Activated CD4-positive, alpha-beta T cell treated with anti-CD3 and anti-CD28 coated beads, Interleukin-2, amount 10 ng/mL, durations not matched to agents 7 days and 5 days (primary cell): ENCODE data around the gene SLC7A1. TPM values are rescaled to one million over a fixed set of nuclear protein-coding genes. Genes with fewer than 3 reads are reported as not detected.

Experiments
- CTCF ChIA-PET: fragments of 350-600 bp; sonication (Branson Sonifier 250); formaldehyde crosslinking; loops from one replicate; lab custom pipeline; 2021; ENCODE audit warnings: antibody characterized with exemption; lab: Charles Lee
- POLR2A ChIA-PET: fragments of 350-600 bp; sonication (Branson Sonifier 250); formaldehyde crosslinking; loops from one replicate; lab custom pipeline; 2021; ENCODE audit warnings: antibody characterized with exemption; lab: Charles Lee
- DNase-seq: peaks from one replicate; pipeline ENCODE4 v3.0.0-alpha.2; 2020
- H3K27ac Mint-ChIP-seq: one replicate; pipeline ENCODE4 v1.8.0; 2021; ENCODE audit warnings: mild to moderate bottlenecking, moderate library complexity, mixed read lengths
- H3K27me3 Mint-ChIP-seq: one replicate; pipeline ENCODE4 v1.8.0; 2021; ENCODE audit warnings: mixed read lengths
- H3K36me3 Mint-ChIP-seq: one replicate; pipeline ENCODE4 v1.8.0; 2021; ENCODE audit warnings: low read depth, mixed read lengths
- H3K4me1 Mint-ChIP-seq: one replicate; pipeline ENCODE4 v1.8.0; 2021; ENCODE audit warnings: mixed read lengths
- H3K4me3 Mint-ChIP-seq: one replicate; pipeline ENCODE4 v1.8.0; 2021; ENCODE audit warnings: mild to moderate bottlenecking, moderate library complexity, mixed read lengths
- H3K9me3 Mint-ChIP-seq: one replicate; pipeline ENCODE4 v1.8.0; 2021; ENCODE audit warnings: mixed read lengths
- total RNA-seq, 2 experiments: library from RNA; stranded (reverse); gene quantifications; one replicate each; pipeline ENCODE4 v1.2.3, GENCODE V29; 2021

The SLC7A1 gene
- total RNA-seq, 2 experiments from 2014 or later = 64.5 to 77.5 TPM

DNA sequence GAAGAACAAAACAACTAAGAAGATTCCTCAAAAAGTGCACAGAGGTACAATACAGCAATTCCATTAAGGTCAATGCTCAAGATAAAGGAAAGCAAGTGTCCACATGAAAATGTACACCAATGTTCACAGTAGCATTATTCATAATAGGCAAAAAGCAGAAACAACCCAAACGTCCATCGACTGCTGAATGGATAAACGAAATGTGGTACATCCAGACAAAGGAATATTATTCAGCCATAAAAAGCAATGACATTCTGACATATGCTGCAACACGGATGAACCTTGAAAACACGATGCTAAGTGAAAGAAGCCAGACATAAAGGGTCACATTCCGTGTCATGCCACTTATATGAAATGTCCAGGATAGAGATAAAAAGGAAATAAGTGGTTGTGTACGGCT, 29.3 kb downstream of the SLC7A1 start:
- H3K9me3 Mint-ChIP-seq = no peaks in the 10 kb centered on the region
- no peak for DNase-seq
- H3K4me3 Mint-ChIP-seq = no peak overlapping the region
- CTCF ChIA-PET = interaction anchor here (1.0 to 1.9 kb wide), 3 partner anchors 12 to 30 kb away, joined by 3 to 5 read pairs (median 4); partner anchors contain the start of gene SLC7A1
- H3K27me3 Mint-ChIP-seq = no peaks in the 10 kb centered on the region
- peaks cover 25% of the 10 kb centered on the region for H3K4me1 Mint-ChIP-seq
- no peaks in the 10 kb centered on the region for H3K36me3 Mint-ChIP-seq
- peak overlapping the region; percentile 31 for H3K27ac Mint-ChIP-seq
- POLR2A ChIA-PET = no interaction called here

DNA sequence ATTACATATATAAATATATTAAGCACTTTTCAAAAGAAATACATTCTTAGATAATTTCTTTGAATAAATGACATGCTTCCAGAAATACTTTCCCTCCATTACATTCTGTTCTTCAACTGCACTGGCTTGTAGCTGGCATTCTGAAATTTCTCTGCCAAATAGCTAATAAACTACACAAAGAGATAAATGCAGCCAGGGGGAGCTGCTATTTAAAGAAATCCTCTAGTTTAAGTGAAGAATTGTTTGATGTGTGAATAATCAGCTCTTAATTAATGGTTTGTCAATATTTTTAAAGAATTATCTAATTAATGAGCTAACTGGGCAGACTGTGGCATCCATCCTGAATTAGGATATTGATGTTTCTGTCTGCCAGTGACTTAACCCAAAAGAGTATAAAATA, 30.7 kb downstream of the SLC7A1 start:
- Mint-ChIP-seq H3K27me3 (no peaks in the 10 kb centered on the region), H3K9me3 (no peaks in the 10 kb centered on the region), H3K4me3 (no peak overlapping the region), H3K4me1 (peaks cover 19% of the 10 kb centered on the region), H3K36me3 (no peaks in the 10 kb centered on the region), H3K27ac (no peak overlapping the region)
- POLR2A ChIA-PET = no interaction called here
- no peak for DNase-seq
- CTCF ChIA-PET = interaction anchor here (0.9 kb wide), 1 partner anchor 11 kb away, joined by 6 read pairs; no protein-coding TSS in a partner anchor

- ChIA-PET POLR2A (no interaction called here), CTCF (interaction anchor here (0.9 to 1.4 kb wide), 2 partner anchors 10 to 11 kb away, joined by 3 to 6 read pairs; no protein-coding TSS in a partner anchor)
- H3K9me3 Mint-ChIP-seq = no peaks in the 10 kb centered on the region
- H3K36me3 Mint-ChIP-seq = no peaks in the 10 kb centered on the region
- no peak for DNase-seq
- peaks cover 15% of the 10 kb centered on the region for H3K4me1 Mint-ChIP-seq
- no peak overlapping the region for H3K4me3 Mint-ChIP-seq
- no peaks in the 10 kb centered on the region for H3K27me3 Mint-ChIP-seq
- no peak overlapping the region for H3K27ac Mint-ChIP-seq
These were observed 31.1 kb downstream of the SLC7A1 start for GRCh38 chr13:29564373-29564772.

DNA sequence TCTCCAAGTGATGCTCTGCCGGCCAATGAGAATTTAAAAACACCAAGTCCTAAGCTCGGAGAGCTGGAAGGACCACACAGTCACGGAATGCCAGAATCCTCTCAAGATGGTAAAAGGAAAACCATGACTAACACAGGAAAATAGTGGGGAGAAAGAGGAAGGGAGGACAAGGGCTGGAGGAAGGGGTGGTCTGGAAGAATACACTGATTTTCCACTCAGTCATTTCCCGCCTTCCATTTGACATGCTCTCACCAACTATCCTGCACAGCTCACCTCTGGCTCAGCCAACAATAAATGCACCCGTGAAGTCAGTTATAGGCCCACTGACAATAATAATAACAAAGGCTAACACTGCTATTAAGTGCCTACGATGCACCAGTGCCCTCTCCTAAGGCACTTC, 31.5 kb downstream of the SLC7A1 start:
- ChIA-PET POLR2A (no interaction called here), CTCF (interaction anchor here (0.9 to 1.4 kb wide), 3 partner anchors 10 to 12 kb away, joined by 3 to 6 read pairs (median 3); no protein-coding TSS in a partner anchor)
- Mint-ChIP-seq H3K4me1 (peaks cover 13% of the 10 kb centered on the region), H3K4me3 (no peak overlapping the region), H3K36me3 (no peaks in the 10 kb centered on the region), H3K9me3 (no peaks in the 10 kb centered on the region), H3K27ac (peak overlapping the region; percentile 51), H3K27me3 (no peaks in the 10 kb centered on the region)
- DNase-seq = no peak

DNA sequence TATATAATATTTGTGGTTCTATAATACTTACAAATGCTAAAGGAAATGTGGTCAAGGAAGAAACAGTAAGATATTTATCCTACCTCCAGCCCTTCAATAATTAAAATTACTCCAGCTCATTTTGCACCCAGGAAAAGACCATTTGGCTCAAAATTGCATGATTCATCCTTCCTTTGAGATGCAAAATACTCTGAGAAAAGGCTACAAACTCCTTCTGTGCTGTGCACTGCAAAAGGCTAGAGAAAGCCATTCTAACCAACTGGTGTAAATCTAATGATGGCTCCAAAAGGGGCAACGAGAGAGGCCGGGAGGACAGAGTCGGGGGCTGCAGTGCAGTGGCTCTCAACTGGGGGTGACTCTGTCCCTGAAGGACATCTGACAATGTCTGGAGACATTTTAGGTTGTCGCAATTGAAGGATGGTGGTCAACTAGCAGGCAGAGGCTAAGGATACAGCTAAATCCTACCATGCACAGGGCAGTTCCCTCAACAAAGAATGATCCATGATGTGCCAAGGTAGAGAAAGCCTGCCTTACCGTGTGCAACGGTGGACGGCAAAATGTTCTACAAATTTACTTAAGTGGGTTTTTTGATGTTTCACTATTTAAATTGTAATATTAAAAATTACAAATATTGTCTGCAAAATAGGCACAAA, 32.6 kb downstream of the SLC7A1 start:
- no peaks in the 10 kb centered on the region for H3K36me3 Mint-ChIP-seq
- DNase-seq = no peak
- ChIA-PET POLR2A (no interaction called here), CTCF (interaction anchor here (1.2 to 1.4 kb wide), 2 partner anchors 9 to 11 kb away, joined by 3 read pairs; no protein-coding TSS in a partner anchor)
- H3K9me3 Mint-ChIP-seq = no peaks in the 10 kb centered on the region
- no peak overlapping the region for H3K4me3 Mint-ChIP-seq
- no peaks in the 10 kb centered on the region for H3K27me3 Mint-ChIP-seq
- H3K4me1 Mint-ChIP-seq = peaks cover 10% of the 10 kb centered on the region
- H3K27ac Mint-ChIP-seq = no peak overlapping the region

DNA sequence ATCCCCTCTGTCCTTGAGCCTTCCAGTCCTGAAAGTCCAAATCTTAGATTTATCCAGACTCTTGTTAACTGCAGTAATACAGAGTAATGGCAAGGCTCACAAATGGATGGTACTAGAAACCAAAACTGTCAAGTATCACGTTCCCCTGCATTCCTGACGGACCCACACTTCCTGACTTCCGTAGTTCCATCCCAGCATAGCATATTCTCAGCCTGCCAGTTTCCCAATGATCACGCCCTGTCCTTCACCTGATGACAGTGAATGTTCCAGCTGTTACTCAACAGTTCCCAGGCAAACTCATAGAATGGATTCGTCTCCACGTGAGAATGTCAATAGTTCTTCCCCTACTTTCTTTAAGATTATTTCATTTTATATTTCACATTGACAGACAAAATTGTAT, 33.6 kb downstream of the SLC7A1 start:
- H3K27ac Mint-ChIP-seq = no peak overlapping the region
- H3K27me3 Mint-ChIP-seq = no peaks in the 10 kb centered on the region
- no peaks in the 10 kb centered on the region for H3K36me3 Mint-ChIP-seq
- H3K4me3 Mint-ChIP-seq = no peak overlapping the region
- H3K4me1 Mint-ChIP-seq = peaks cover 10% of the 10 kb centered on the region
- DNase-seq = no peak
- H3K9me3 Mint-ChIP-seq = no peaks in the 10 kb centered on the region
- ChIA-PET POLR2A (no interaction called here), CTCF (interaction anchor here (0.6 kb wide), 1 partner anchor 57 kb away, joined by 3 read pairs; no protein-coding TSS in a partner anchor)

DNA sequence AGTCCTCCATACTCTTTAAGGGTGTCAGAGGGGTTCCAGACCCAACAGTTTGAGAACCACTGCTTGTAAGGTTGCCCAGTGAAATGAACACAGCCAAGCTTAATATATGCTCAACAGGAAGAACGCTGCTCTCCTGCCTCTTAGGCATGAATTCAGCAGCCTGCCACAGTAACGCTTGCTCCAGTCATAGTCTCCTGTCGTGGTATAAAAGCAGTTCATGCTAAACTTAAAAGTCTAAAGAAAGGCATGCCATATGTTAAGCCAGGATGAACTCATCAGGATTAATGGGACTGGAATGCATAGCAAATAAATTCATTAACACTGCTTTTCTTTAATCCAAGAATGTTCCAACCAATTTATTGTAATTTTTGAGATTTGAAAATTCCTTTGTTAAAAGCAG, 38.7 kb downstream of the SLC7A1 start:
- Mint-ChIP-seq H3K27ac (no peak overlapping the region), H3K4me1 (no peaks in the 10 kb centered on the region), H3K36me3 (peaks cover 15% of the 10 kb centered on the region), H3K27me3 (no peaks in the 10 kb centered on the region), H3K4me3 (no peak overlapping the region), H3K9me3 (no peaks in the 10 kb centered on the region)
- ChIA-PET CTCF (interaction anchor here (0.6 to 1.1 kb wide), 3 partner anchors 18 to 38 kb away, joined by 3 to 4 read pairs (median 3); no protein-coding TSS in a partner anchor), POLR2A (no interaction called here)
- no peak for DNase-seq

DNA sequence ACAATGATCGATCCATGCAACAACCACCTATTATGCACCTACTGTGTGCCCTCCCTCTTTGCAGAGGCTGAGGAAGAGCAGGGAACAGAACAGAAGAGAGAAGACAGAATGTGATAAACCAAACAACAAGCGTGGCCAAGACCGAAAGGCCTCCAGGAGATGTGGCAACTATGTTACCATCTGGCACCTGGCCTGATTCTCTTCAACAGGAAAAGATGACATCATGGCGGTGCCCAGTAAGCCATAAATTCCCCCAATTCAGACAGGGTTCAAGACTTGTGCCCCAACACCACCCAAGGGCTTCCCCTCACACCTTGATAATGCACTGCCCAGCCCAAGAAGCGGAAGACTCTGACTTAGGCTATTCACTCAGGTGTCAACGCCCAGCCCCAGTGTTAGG, 44.3 kb downstream of the SLC7A1 start:
- Mint-ChIP-seq H3K36me3 (peaks cover 39% of the 10 kb centered on the region), H3K27ac (no peak overlapping the region), H3K4me3 (no peak overlapping the region), H3K27me3 (no peaks in the 10 kb centered on the region), H3K4me1 (peaks cover 4% of the 10 kb centered on the region), H3K9me3 (no peaks in the 10 kb centered on the region)
- POLR2A ChIA-PET = no interaction called here
- CTCF ChIA-PET = no interaction called here
- no peak for DNase-seq

DNA sequence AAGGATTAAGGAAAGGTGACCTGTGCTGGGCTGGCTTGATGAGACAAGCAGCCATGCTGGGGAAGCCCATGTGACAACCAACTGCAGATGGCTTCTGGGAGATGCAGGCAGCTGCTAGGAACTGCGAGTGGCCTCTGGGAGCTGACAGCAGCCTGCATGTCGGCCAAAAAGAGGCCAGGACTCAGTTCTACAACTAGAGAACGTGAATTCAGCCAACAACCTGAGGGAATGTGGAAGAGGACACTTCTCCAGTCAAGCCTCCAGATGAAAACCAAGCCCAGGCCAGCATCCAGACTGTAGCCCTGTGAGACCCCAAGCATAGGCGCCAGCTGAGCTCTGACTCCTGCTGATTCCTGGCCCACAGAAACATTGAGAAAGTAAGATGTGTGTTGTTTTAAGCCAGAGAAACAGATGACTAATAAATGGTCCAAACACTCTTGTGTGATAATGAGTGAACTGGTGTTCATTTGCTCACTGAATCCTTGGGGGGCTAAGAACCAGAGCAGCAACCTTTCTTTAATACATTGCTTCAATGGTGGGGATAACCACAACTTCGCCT, 45.0 kb downstream of the SLC7A1 start:
- Mint-ChIP-seq H3K4me3 (no peak overlapping the region), H3K9me3 (no peaks in the 10 kb centered on the region), H3K4me1 (peaks cover 4% of the 10 kb centered on the region), H3K27me3 (no peaks in the 10 kb centered on the region), H3K36me3 (peaks cover 39% of the 10 kb centered on the region), H3K27ac (no peak overlapping the region)
- ChIA-PET CTCF (no interaction called here), POLR2A (no interaction called here)
- no peak for DNase-seq

DNA sequence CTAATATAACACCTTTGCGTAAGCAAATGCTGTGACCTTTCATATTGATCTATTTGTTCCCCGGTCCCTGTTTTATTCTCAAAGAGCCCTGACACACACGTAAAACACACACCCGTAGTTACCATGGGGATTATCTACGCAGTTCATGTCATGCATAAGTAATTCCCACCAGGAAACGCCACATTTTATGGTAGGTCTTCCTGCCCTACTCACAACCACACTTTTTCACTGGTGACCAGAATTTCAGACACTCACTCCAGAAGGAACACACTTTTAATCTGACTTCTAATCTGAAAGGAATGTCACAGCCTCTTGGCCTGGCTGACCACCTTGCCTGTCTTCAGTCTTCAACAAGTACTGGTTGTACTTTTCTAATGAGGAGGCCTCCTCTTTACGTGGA, 46.8 kb downstream of the SLC7A1 start:
- Mint-ChIP-seq H3K4me3 (no peak overlapping the region), H3K9me3 (no peaks in the 10 kb centered on the region), H3K27me3 (no peaks in the 10 kb centered on the region), H3K36me3 (peaks cover 39% of the 10 kb centered on the region), H3K27ac (peak overlapping the region; percentile 52), H3K4me1 (peaks cover 11% of the 10 kb centered on the region)
- no peak for DNase-seq
- POLR2A ChIA-PET = no interaction called here
- CTCF ChIA-PET = interaction anchor here (0.8 kb wide), 1 partner anchor 29 kb away, joined by 3 read pairs; no protein-coding TSS in a partner anchor

- H3K9me3 Mint-ChIP-seq = no peaks in the 10 kb centered on the region
- peaks cover 15% of the 10 kb centered on the region for H3K4me1 Mint-ChIP-seq
- peaks cover 28% of the 10 kb centered on the region for H3K36me3 Mint-ChIP-seq
- H3K27me3 Mint-ChIP-seq = no peaks in the 10 kb centered on the region
- no peak overlapping the region for H3K27ac Mint-ChIP-seq
- ChIA-PET POLR2A (no interaction called here), CTCF (interaction anchor here (1.0 kb wide), 1 partner anchor 21 kb away, joined by 3 read pairs; no protein-coding TSS in a partner anchor)
- no peak overlapping the region for H3K4me3 Mint-ChIP-seq
- DNase-seq = no peak
These were observed 48.3 kb downstream of the SLC7A1 start for GRCh38 chr13:29547153-29547552.

- POLR2A ChIA-PET = no interaction called here
- Mint-ChIP-seq H3K27me3 (no peaks in the 10 kb centered on the region), H3K9me3 (no peaks in the 10 kb centered on the region), H3K4me1 (peaks cover 15% of the 10 kb centered on the region), H3K4me3 (no peak overlapping the region), H3K27ac (peak overlapping the region; percentile 33), H3K36me3 (peaks cover 24% of the 10 kb centered on the region)
- CTCF ChIA-PET = interaction anchor here (1.0 kb wide), 1 partner anchor 21 kb away, joined by 3 read pairs; no protein-coding TSS in a partner anchor
- no peak for DNase-seq
These were observed 48.8 kb downstream of the SLC7A1 start for GRCh38 chr13:29546662-29547061.

DNA sequence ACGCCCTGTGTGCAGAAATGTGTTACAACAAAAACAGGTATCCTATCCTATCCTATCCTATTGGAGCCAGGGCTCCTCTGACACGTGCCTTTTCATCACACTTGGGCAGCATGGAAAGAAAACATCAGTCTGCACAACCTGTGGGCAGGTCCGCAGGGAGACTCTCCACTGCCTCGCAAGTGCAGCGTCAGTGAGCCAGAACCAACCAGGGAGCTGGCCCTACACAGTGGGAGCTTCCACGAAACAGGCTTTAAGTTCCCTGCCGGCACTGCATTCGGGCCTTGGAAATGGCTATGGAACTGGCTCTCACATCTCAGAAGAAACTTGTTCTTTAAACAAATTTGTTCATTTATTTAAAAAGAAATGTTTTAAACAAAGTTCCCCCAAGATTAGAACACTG, 49.5 kb downstream of the SLC7A1 start:
- peaks cover 21% of the 10 kb centered on the region for H3K36me3 Mint-ChIP-seq
- H3K27ac Mint-ChIP-seq = peak overlapping the region; percentile 33
- H3K4me1 Mint-ChIP-seq = peaks cover 21% of the 10 kb centered on the region
- no peaks in the 10 kb centered on the region for H3K9me3 Mint-ChIP-seq
- ChIA-PET POLR2A (no interaction called here), CTCF (interaction anchor here (1.0 kb wide), 1 partner anchor 20 kb away, joined by 3 read pairs; no protein-coding TSS in a partner anchor)
- DNase-seq = no peak
- no peak overlapping the region for H3K4me3 Mint-ChIP-seq
- H3K27me3 Mint-ChIP-seq = no peaks in the 10 kb centered on the region
